Esophagus (tissue), 2 donors: ENCODE results near the gene A1BG. TPM values are rescaled to one million over a fixed set of nuclear protein-coding genes. Genes with fewer than 3 reads are reported as not detected.
"Not testable (repeated sequence)": the region's sequence is repeated elsewhere in the genome, so short reads cannot be mapped to it uniquely, and the experiment has no call there.

Experiments
- H3K27ac ChIP-seq, 2 donors: one replicate each; pipeline ENCODE4 v1.5.1; 2013; ENCODE audit warnings: low read depth in 2 of 2, mild to moderate bottlenecking in 2 of 2, inconsistent platforms in 1 of 2, low read length in 1 of 2, moderate library complexity in 1 of 2
- H3K27me3 ChIP-seq, 2 donors: one replicate each; pipeline ENCODE4 v1.6.1; 2013; ENCODE audit warnings: low read length in 2 of 2, control low read depth in 1 of 2, mild to moderate bottlenecking in 1 of 2; ENCODE audit not compliant: insufficient read depth in 2 of 2, control insufficient read depth in 1 of 2
- H3K36me3 ChIP-seq, 2 donors: one replicate each; pipeline ENCODE4 v1.6.1; 2013; ENCODE audit warnings: low read length in 1 of 2; ENCODE audit not compliant: control insufficient read depth in 2 of 2, insufficient read depth in 2 of 2
- H3K4me1 ChIP-seq, 2 donors: one replicate each; pipeline ENCODE4 v1.6.1; 2013; ENCODE audit warnings: low read length in 1 of 2; ENCODE audit not compliant: control insufficient read depth in 2 of 2, insufficient read depth in 2 of 2
- H3K4me3 ChIP-seq, 2 donors: one replicate each; pipeline ENCODE4 v1.5.1; 2013; ENCODE audit warnings: low read length in 2 of 2, mild to moderate bottlenecking in 2 of 2, low read depth in 1 of 2, moderate library complexity in 1 of 2
- H3K9me3 ChIP-seq, 2 donors: one replicate each; pipeline ENCODE4 v1.6.1; 2013; ENCODE audit warnings: mild to moderate bottlenecking in 2 of 2, low read depth in 1 of 2, low read length in 1 of 2, moderate library complexity in 1 of 2; ENCODE audit not compliant: control insufficient read depth in 2 of 2, insufficient read depth in 1 of 2
- WGBS, 2 donors: extraction: QIAGEN DNeasy Blood & Tissue Kit; methylation state at CpG; one replicate each; pipeline ENCODE4 v1.1.7; 2013; 5-methylcytosine and 5-hydroxymethylcytosine counted together
- polyA plus RNA-seq, 2 donors: library from polyadenylated mRNA; stranded (reverse); fragments of 200-250 nt; gene quantifications; one replicate each; pipeline ENCODE4 v1.2.3, GENCODE V29; 2013
- donor health status: healthy with polysubstance abuse.
- donor health status: Bipolar disorder and iron deficiency.

A1BG gene
- polyA plus RNA-seq, 2 donors: 5.4 to 10.6 TPM

DNA sequence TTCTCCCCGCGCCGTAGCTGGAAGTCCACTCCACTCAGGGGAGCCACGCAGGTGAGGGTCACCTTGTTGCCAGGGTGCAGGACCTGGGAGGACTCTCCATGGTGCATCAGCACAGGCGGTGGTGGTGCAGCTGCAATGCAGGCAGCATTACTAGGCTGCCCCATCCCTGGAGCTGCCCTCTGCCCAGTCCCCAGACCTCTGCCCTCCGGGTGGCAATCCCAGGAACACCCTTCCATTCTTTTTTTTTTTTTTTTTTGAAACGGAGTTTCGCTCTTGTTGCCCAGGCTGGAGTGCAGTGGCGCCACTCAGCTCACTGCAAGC is 1.8 kb downstream of the A1BG start:
- Histone ChIP-seq H3K9me3 (peaks cover 6 to 8% of the 10 kb centered on the region in 2 donors), H3K27ac (no peak overlapping the region), H3K36me3 (no peaks in the 10 kb centered on the region), H3K4me3 (no peak overlapping the region), H3K4me1 (peaks cover 3 to 8% of the 10 kb centered on the region in 2 donors), H3K27me3 (peaks cover 0 to 3% of the 10 kb centered on the region in 2 donors)
- 84 to 89% methylated on average over 7 to 9 of the region's 9 CpGs for WGBS, 2 donors

DNA sequence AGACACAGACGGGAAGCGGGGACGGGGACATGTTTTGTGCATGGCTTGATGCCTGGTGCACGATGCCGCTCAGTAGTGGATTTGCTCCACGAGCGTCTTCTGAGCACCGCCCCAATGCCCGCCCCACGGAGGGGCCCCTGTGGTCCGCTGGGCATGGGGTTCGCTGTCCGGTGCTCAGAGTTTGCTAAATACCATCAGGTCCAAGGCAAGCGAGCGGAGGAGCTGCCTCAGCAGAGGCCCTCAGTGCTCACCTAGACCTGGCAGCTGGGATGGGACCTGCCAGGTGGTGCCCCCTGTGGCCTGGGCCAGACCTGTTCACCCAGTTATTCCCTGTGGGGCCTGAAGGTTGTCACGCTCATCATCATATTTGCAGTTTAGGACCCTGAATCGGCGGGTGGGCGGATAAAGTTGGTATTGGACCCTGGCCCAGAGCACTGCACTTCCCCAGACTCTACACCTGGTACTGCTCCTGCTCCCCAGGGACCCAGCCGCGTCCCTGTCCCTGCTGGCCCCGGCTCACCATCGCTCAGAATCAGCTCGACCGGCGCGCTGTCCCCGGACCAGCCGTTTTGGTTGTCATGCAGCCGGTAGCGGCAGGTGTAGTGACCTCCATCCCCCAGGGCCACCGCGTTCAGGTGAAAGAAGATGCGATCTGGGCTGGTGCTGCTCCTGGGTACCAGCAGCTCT is 2.3 kb downstream of the A1BG start:
- H3K9me3 ChIP-seq: peaks cover 3 to 6% of the 10 kb centered on the region in 2 donors
- H3K4me1 ChIP-seq: peaks cover 2 to 5% of the 10 kb centered on the region in 2 donors
- no peaks in the 10 kb centered on the region for H3K36me3 ChIP-seq
- H3K27ac ChIP-seq: no peak overlapping the region
- 72 to 76% methylated on average over 34 of the region's 34 CpGs for WGBS, 2 donors
- H3K27me3 ChIP-seq: peaks cover 0 to 3% of the 10 kb centered on the region in 2 donors
- no peak overlapping the region for H3K4me3 ChIP-seq

DNA sequence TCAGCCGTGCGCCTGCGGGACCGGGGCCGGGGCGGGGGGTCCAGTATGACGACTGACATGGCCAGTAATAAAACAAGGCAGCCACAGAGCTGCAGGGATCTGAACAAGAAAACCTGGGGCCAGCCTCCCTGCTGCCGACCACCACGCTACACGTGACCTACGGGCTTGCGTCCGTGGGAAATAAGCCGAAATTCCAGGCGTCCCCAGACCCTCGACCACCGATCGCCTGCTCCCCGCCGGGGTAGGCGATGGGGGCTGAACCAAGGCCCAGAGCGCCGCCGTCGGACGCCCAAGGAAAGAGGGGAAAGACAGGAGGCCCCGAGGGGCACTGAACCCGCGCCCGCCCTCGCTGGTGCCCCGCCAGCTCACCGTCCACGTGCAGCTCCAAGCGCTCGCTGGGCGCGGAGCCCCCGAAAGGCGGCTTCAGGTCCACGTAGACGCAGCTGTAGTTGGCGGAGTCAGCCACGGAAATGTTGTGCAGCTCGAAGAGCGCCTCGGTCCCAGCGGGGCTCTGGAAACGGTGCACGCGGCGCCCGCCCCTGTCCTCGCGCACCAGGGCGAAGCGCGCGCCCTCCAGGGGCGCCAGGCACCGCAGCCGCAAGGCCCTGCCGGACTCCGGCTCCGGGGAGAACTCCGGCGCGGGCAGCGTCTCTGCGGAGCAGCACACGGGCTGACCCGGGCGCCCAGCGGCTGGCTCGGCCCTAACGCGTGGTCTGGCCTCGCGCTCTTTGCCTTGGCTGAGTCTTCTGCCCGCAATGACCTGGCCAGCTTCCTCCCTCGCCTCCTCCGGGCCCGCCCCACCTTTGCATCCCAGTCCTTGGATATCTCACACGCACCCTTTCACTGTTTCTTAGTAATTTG is 3.1 kb downstream of the A1BG start:
- Histone ChIP-seq H3K4me3 (no peak overlapping the region), H3K27me3 (peaks cover 0 to 3% of the 10 kb centered on the region in 2 donors)

DNA sequence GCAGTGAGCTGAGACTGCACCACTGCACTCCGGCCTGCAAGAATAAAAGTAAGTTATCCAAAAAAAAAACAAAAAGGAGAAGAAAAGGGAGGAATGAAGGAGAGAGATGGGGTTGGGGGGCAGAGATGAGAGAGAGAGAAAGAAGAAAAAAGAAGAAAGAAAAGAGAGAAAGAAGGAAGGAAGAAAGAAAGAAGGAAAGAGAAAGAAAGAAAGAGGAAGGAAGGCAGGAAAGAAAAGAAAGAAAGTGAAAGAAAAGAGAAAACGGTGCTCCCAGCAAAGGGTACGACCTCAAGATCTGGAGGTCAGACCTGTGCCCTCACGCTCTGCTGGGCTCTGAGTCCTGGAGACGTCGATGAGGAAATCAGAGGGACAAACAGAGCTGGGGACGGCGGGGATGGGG is 3.7 kb downstream of the A1BG start:
- H3K27me3 ChIP-seq: peaks cover 0 to 3% of the 10 kb centered on the region in 2 donors
- peaks cover 2 to 6% of the 10 kb centered on the region in 2 donors for H3K9me3 ChIP-seq
- peaks cover 0 to 5% of the 10 kb centered on the region in 2 donors for H3K4me1 ChIP-seq
- whole genome bisulfite sequencing, 2 donors: 58 to 59% methylated on average over 8 of the region's 8 CpGs
- H3K36me3 ChIP-seq: no peaks in the 10 kb centered on the region
- H3K4me3 ChIP-seq: no peak overlapping the region
- no peak overlapping the region for H3K27ac ChIP-seq

More for the DNA sequence above, 3.1 kb downstream of the A1BG start:
- Histone ChIP-seq H3K4me1 (peaks cover 0 to 5% of the 10 kb centered on the region in 2 donors), H3K27ac (no peak overlapping the region), H3K9me3 (peaks cover 2 to 6% of the 10 kb centered on the region in 2 donors), H3K36me3 (no peaks in the 10 kb centered on the region)
- WGBS, 2 donors: 34 to 38% methylated on average over 77 to 84 of the region's 84 CpGs

DNA sequence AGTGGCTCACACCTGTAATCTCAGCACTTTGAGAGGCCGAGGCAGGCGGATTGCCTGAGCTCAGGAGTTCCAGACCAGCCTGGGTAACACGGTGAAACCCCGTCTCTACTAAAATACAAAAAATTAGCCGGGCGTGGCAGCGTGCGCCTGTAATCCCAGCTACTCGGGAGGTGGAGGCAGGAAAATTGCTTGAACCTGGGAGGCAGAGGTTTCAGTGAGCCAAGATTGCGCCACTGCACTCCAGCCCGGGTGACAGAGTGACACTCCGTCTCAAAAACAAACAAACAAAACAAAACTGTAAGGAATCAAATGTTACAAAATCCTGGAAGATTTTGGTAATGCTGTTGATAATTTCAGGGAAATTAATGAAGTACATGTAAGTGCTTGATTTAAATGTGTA is 5.2 kb downstream of the A1BG start:
- WGBS, 2 donors: 15 to 17% methylated on average over 12 of the region's 12 CpGs
- H3K4me3 ChIP-seq: peak overlapping the region; percentile 32 to 49
- H3K9me3 ChIP-seq, H3K27ac ChIP-seq, H3K4me1 ChIP-seq, H3K36me3 ChIP-seq, H3K27me3 ChIP-seq: not testable (repeated sequence)

DNA sequence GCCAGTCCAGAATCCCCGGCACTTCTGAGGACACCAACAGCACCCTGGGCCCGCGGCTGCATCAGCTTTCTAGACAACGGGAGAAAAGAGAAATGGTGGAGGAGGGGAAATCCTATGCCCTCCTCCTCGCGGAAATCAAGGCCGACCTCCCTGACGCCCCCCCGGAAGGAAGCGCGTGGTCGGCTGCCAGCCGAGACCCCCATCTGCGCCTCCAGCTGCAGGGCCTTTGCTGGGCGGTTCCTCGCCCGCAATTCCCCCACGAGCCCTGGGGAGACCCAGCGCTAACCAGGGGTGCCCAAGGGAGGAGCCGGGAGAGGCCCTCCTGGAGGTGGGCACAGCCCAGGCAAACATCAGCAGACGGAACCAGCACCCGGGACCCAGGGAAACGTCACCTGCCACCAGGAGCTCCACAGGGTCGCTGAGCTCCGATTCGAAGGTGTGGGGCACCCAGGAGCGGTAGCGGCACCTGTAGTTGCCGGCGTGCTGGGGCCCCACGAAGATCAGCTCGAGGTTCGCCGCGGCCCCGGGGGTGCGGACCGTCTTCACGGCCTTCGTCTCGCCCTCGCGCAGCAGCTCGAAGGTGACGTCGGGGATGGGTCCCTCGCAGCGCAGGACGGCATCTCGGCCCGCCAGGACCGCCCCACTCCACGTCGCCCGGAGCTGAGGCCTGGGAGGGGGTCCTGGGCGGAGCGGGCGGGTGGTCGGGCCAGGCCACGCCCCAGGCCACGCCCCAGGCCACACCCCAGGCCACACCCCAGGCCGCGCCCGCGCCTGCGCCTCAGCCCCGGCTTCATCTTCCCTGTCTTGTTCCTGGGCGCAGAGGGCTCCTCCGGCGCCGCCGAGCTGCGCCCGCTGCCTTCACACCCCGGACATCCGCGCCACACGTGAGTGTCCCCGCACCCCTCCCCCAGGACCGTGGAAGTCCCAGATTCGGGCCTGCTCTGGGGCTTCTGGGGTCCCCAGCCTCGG is 6.0 kb downstream of the A1BG start:
- H3K4me3 ChIP-seq: peak overlapping the region; percentile 32 to 49
- H3K36me3 ChIP-seq: no peaks in the 10 kb centered on the region
- 5% methylated on average over 68 to 82 of the region's 82 CpGs for WGBS, 2 donors
- peak overlapping the region; percentile 65 to 68 for H3K27ac ChIP-seq
- peaks cover 2 to 6% of the 10 kb centered on the region in 2 donors for H3K9me3 ChIP-seq
- H3K4me1 ChIP-seq: peaks cover 0 to 5% of the 10 kb centered on the region in 2 donors
- H3K27me3 ChIP-seq: peaks cover 0 to 3% of the 10 kb centered on the region in 2 donors

DNA sequence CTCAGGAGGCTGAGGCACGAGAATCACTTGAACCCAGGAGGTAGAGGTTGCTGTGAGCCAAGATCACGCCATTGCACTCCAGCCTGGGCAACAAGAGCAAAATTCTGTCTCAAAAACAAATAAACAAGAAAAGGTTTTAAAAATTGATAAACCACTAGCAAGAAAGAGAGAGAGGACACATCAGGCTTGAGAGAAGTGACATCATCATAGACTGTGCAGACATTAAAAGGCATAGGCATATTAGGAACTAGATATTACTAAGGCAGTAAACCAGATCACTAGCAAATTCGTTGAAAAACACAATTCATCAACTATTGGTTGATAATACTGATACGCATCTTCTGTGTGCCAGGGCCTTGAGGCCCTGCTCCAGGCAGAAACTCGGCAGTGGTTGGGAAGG is 7.7 kb downstream of the A1BG start:
- H3K27ac ChIP-seq: no peak overlapping the region
- H3K27me3 ChIP-seq: peaks cover 0 to 3% of the 10 kb centered on the region in 2 donors
- peaks cover 0 to under 1% of the 10 kb centered on the region in 2 donors for H3K9me3 ChIP-seq
- H3K4me1 ChIP-seq: peaks cover 0 to 5% of the 10 kb centered on the region in 2 donors
- H3K4me3 ChIP-seq: no peak overlapping the region
- WGBS, 2 donors: 70 to 71% methylated on average over 5 of the region's 5 CpGs
- no peaks in the 10 kb centered on the region for H3K36me3 ChIP-seq

DNA sequence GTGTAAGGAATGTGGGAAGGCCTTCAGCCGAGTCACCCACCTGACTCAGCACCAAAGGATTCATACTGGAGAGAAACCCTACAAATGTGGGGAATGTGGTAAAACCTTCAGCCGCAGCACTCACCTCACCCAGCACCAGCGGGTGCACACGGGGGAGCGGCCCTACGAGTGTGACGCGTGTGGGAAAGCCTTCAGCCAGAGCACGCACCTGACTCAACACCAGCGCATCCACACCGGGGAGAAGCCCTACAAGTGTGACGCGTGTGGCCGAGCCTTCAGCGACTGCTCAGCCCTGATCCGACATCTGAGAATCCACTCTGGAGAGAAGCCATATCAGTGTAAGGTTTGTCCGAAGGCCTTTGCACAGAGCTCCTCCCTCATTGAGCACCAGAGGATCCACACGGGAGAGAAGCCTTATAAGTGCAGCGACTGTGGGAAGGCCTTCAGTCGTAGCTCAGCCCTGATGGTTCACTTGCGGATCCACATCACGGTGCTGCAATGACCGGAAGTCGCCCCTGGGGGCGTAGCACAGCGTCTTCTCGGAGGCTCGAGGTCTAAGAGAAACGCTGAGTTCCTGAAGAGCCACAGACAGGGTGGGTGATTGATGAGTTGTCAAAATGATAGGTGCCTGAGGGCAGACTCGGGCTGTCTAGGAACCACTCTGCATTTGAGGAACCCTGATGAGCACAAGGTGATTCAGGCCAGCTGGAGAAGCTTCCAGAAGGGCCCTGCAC is 14.3 kb downstream of the A1BG start:
- H3K36me3 ChIP-seq: peaks cover 19 to 36% of the 10 kb centered on the region in 2 donors

More for the DNA sequence above, 14.3 kb downstream of the A1BG start:
- WGBS, 2 donors: 84 to 87% methylated on average over 30 of the region's 30 CpGs
- Histone ChIP-seq H3K27ac (no peak overlapping the region), H3K9me3 (peaks cover 0 to 14% of the 10 kb centered on the region in 2 donors), H3K4me3 (no peak overlapping the region), H3K27me3 (no peaks in the 10 kb centered on the region), H3K4me1 (no peaks in the 10 kb centered on the region)
